Thyroid gland (tissue), 4 donors: Measurements from ENCODE around the gene DTNB.

Source experiments
- CTCF ChIP-seq, 6 experiments: fragments of 200-600 bp in 3 of 6; fragments of 450-650 bp in 3 of 6; sonication (generic) in 3 of 6; IDR thresholded peaks; one replicate each; pipeline ENCODE4 v1.5.1; 2016 to 2019; ENCODE audit warnings: antibody characterized with exemption in 6 of 6, mild to moderate bottlenecking in 2 of 6, inconsistent platforms in 1 of 6, moderate library complexity in 1 of 6
- POLR2A ChIP-seq, 2 donors: fragments of 450-650 bp; IDR thresholded peaks; one replicate each; pipeline ENCODE4 v1.6.1; 2017; ENCODE audit warnings: antibody characterized with exemption in 2 of 2, mild to moderate bottlenecking in 2 of 2, moderate library complexity in 1 of 2

DNA sequence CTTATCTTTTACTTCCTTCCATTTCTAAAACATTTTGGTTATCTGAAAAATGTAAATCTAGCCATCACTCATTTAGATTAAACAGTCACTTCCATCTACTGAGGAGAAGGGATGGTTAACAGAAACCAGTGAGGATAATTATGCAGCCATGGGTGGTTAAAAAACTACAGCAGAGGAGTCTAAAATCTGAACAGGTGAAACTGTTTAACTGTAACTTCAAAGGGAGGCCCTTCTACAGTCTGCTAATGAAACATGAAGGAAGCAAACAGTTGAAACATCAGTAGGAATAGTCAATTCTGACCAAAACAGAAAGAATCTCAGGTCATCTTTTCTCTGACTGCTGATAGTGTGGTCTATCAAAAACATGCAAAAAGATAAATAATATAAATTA is 71.0 kb downstream of the DTNB start:
- no peak for TF ChIP-seq CTCF (IDR thresholded peaks at IDR 0.05)
- TF ChIP-seq POLR2A (IDR thresholded peaks at IDR 0.05) = no peak
